Karpas-422 (cell line): ENCODE data around the gene STK32C. TPM values are rescaled to one million over a fixed set of nuclear protein-coding genes. Genes with fewer than 3 reads are reported as not detected.

Experiments used
- DNase-seq: peaks from one replicate; pipeline ENCODE4 v3.0.0-alpha.2; 2015
- H2AFZ ChIP-seq: fragments of 200-600 bp; sonication (generic); 2 replicates; pipeline ENCODE4 v1.6.1; 2014; ENCODE audit warnings: antibody characterized with exemption, low read length, mixed read lengths
- H3K27ac ChIP-seq: fragments of 200-600 bp; sonication (generic); 2 replicates; pipeline ENCODE4 v1.5.1; 2014; ENCODE audit warnings: mild to moderate bottlenecking, low read length, moderate library complexity
- H3K27me3 ChIP-seq: fragments of 200-600 bp; sonication (generic); 2 replicates; pipeline ENCODE4 v1.6.1; 2014; ENCODE audit warnings: low read length, mixed read lengths
- H3K36me3 ChIP-seq: fragments of 200-600 bp; sonication (generic); 2 replicates; pipeline ENCODE4 v1.6.1; 2014; ENCODE audit warnings: low read length, mixed read lengths; ENCODE audit not compliant: insufficient read depth
- H3K4me1 ChIP-seq: fragments of 200-600 bp; sonication (generic); 2 replicates; pipeline ENCODE4 v1.6.1; 2014; ENCODE audit warnings: mild to moderate bottlenecking, low read length, mixed read lengths
- H3K4me2 ChIP-seq: fragments of 200-600 bp; sonication (generic); 2 replicates; pipeline ENCODE4 v1.6.1; 2014; ENCODE audit warnings: low read length, low read depth, mild to moderate bottlenecking; ENCODE audit not compliant: poor library complexity, severe bottlenecking
- H3K4me3 ChIP-seq: fragments of 200-600 bp; sonication (generic); 2 replicates; pipeline ENCODE4 v1.5.1; 2014; ENCODE audit warnings: mild to moderate bottlenecking, antibody characterized with exemption, low read length, mixed read lengths
- H3K79me2 ChIP-seq: fragments of 200-600 bp; sonication (generic); 2 replicates; pipeline ENCODE4 v1.6.1; 2014; ENCODE audit warnings: mild to moderate bottlenecking, low read length, mixed read lengths
- H3K9ac ChIP-seq: fragments of 200-600 bp; sonication (generic); 2 replicates; pipeline ENCODE4 v1.6.0; 2014; ENCODE audit warnings: low read length
- H3K9me2 ChIP-seq: fragments of 200-600 bp; sonication (generic), shearing (Covaris generic); replicated peaks from 2 replicates; pipeline ENCODE4 v1.6.0; 2014; ENCODE audit warnings: mild to moderate bottlenecking, low read length, moderate library complexity; ENCODE audit not compliant: insufficient read depth
- H3K9me3 ChIP-seq: fragments of 300-700, 200-600 bp; sonication (generic); 2 replicates; pipeline ENCODE4 v1.6.1; 2014; ENCODE audit warnings: low read length, mixed read lengths
- H4K20me1 ChIP-seq: fragments of 200-600 bp; sonication (generic); 2 replicates; pipeline ENCODE4 v1.6.1; 2014; ENCODE audit warnings: mild to moderate bottlenecking, antibody characterized with exemption, low read length, low read depth; ENCODE audit not compliant: insufficient read depth
- total RNA-seq: library from RNA; depleted of rRNA; stranded (reverse); fragments of >200 nt; shearing (Covaris generic); gene quantifications from 2 replicates; pipeline ENCODE4 v1.2.3, GENCODE V29; 2014; ENCODE audit warnings: low replicate concordance

STK32C gene
- total RNA-seq, 1 experiment from 2014 or later, result 8.4 TPM

DNA sequence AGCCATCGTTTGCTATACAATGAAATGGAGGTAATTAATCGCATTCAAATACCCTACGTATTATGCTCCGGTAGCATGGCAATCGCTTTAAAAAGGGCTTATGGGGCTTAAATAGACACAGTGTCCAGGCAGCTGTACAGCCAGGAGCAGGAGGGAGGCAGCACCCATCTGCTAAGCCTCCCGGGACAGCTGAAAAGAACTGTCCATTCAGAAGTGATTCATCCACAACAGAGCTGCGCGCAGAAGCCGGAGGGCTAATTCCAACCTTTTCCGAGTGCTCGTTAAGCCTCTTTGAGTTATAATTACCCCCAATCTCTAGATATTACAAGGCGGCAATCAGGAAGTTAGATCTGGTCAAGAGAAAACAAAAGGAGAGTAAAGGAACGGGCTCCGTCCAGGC is 62.7 kb downstream of the STK32C start:
- Histone ChIP-seq H2AFZ (no peak overlapping the region), H3K9me3 (no peaks in the 10 kb centered on the region), H3K79me2 (no peaks in the 10 kb centered on the region), H3K9me2 (no peaks in the 10 kb centered on the region), H3K4me2 (no peak overlapping the region), H3K9ac (no peak overlapping the region), H3K27ac (no peak overlapping the region), H3K27me3 (no peaks in the 10 kb centered on the region), H4K20me1 (no peaks in the 10 kb centered on the region), H3K36me3 (no peaks in the 10 kb centered on the region), H3K4me1 (peaks cover 3% of the 10 kb centered on the region), H3K4me3 (no peak overlapping the region)
- no peak for DNase-seq

GRCh38 chr10:132243626-132244025 is 64.1 kb downstream of the STK32C start:
- no peak overlapping the region for H3K4me3 ChIP-seq
- H4K20me1 ChIP-seq, result no peaks in the 10 kb centered on the region
- H3K27ac ChIP-seq, result no peak overlapping the region
- H3K9ac ChIP-seq, result no peak overlapping the region
- H3K27me3 ChIP-seq, result no peaks in the 10 kb centered on the region
- peaks cover 1% of the 10 kb centered on the region for H3K4me1 ChIP-seq
- no peaks in the 10 kb centered on the region for H3K9me3 ChIP-seq
- DNase-seq, result no peak
- no peaks in the 10 kb centered on the region for H3K9me2 ChIP-seq
- H2AFZ ChIP-seq, result no peak overlapping the region
- H3K79me2 ChIP-seq, result no peaks in the 10 kb centered on the region
- no peak overlapping the region for H3K4me2 ChIP-seq
- no peaks in the 10 kb centered on the region for H3K36me3 ChIP-seq

- H3K36me3 ChIP-seq, result no peaks in the 10 kb centered on the region
- H3K79me2 ChIP-seq, result no peaks in the 10 kb centered on the region
- H2AFZ ChIP-seq, result no peak overlapping the region
- no peaks in the 10 kb centered on the region for H3K27me3 ChIP-seq
- H3K4me1 ChIP-seq, result no peaks in the 10 kb centered on the region
- H3K27ac ChIP-seq, result no peak overlapping the region
- H3K9ac ChIP-seq, result no peak overlapping the region
- no peaks in the 10 kb centered on the region for H3K9me2 ChIP-seq
- no peaks in the 10 kb centered on the region for H4K20me1 ChIP-seq
- H3K4me2 ChIP-seq, result no peak overlapping the region
- DNase-seq, result no peak
- H3K9me3 ChIP-seq, result no peaks in the 10 kb centered on the region
- no peak overlapping the region for H3K4me3 ChIP-seq
Measured at GRCh38 chr10:132243141-132243540, 64.6 kb downstream of the STK32C start.

- H3K4me2 ChIP-seq, result no peak overlapping the region
- no peak overlapping the region for H3K4me3 ChIP-seq
- no peaks in the 10 kb centered on the region for H4K20me1 ChIP-seq
- no peaks in the 10 kb centered on the region for H3K79me2 ChIP-seq
- H3K4me1 ChIP-seq, result no peaks in the 10 kb centered on the region
- no peaks in the 10 kb centered on the region for H3K27me3 ChIP-seq
- no peak for DNase-seq
- no peak overlapping the region for H3K9ac ChIP-seq
- H2AFZ ChIP-seq, result no peak overlapping the region
- no peaks in the 10 kb centered on the region for H3K9me2 ChIP-seq
- no peak overlapping the region for H3K27ac ChIP-seq
- no peaks in the 10 kb centered on the region for H3K36me3 ChIP-seq
- H3K9me3 ChIP-seq, result no peaks in the 10 kb centered on the region
Measured at GRCh38 chr10:132242103-132242840, 65.5 kb downstream of the STK32C start.

DNA sequence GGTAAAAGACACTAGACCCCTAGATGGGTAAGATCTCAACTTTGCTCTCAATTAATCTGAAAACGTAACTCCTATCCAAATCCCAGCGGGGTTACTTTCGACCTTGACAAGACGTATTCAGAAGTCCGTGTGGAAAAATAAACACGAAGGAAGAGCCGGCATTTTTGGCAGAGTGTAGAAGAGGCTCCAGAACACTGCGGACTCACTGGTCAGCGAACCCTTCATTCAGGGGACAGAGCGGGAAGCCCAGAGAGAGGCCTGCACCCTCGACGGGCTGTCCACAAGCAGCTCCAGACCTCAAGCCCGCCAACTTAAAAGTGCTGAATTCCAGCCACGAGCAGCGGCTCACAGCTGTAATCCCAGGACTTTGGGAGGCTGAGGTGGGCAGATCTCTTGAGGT is 66.3 kb downstream of the STK32C start:
- no peak overlapping the region for H3K27ac ChIP-seq
- no peaks in the 10 kb centered on the region for H3K9me3 ChIP-seq
- H3K4me2 ChIP-seq, result no peak overlapping the region
- no peaks in the 10 kb centered on the region for H3K9me2 ChIP-seq
- no peak overlapping the region for H3K9ac ChIP-seq
- no peaks in the 10 kb centered on the region for H3K36me3 ChIP-seq
- no peaks in the 10 kb centered on the region for H3K27me3 ChIP-seq
- no peaks in the 10 kb centered on the region for H4K20me1 ChIP-seq
- H2AFZ ChIP-seq, result no peak overlapping the region
- no peaks in the 10 kb centered on the region for H3K4me1 ChIP-seq
- H3K4me3 ChIP-seq, result no peak overlapping the region
- H3K79me2 ChIP-seq, result no peaks in the 10 kb centered on the region
- no peak for DNase-seq

DNA sequence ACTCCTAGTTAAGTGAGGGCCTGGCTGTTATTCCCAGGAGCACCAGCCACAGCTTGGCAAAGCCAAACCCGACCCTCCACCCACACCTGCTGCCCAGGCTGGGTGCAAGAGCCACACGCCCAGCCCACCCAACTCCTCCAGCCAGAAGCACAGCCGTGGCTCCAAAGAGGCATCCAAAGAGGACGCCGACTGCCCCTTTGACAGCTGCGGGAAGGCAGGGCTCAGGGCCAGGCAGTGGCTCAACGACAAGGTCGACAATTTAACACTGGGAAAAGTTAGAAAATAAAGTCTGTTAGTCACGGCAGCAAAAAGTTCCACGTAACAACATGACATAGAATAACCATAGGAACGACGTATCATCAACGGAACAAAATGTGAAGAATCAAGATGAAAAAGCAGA is 66.7 kb downstream of the STK32C start:
- Histone ChIP-seq H3K36me3 (no peaks in the 10 kb centered on the region), H3K9ac (no peak overlapping the region), H3K4me2 (no peak overlapping the region), H3K9me2 (no peaks in the 10 kb centered on the region), H3K27me3 (no peaks in the 10 kb centered on the region), H3K4me1 (no peaks in the 10 kb centered on the region), H3K9me3 (no peaks in the 10 kb centered on the region), H3K27ac (no peak overlapping the region), H4K20me1 (no peaks in the 10 kb centered on the region), H3K4me3 (no peak overlapping the region), H3K79me2 (no peaks in the 10 kb centered on the region), H2AFZ (no peak overlapping the region)
- DNase-seq, result no peak

DNA sequence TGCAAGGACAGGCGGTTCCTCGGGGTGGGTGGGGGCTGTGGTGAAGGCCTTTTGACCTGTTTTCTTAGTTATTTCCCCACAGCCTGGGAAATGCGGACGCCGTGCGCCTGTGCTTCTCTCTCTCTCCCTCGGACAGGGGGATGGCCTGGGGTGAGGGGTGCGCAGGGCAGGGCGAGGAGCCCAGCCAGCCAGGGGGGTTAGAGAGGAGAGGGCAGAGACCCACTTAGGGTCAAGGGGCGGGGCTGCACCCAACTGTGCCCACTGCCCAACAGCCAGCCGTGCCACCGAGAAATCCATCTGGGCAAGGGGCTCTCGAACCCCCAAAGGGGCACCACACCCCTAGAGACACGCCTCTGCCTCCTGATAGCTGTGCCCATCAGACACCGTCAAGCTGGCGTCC is 67.2 kb downstream of the STK32C start:
- Histone ChIP-seq H3K9ac (no peak overlapping the region), H3K4me3 (no peak overlapping the region), H3K4me1 (no peaks in the 10 kb centered on the region), H2AFZ (no peak overlapping the region), H3K27me3 (no peaks in the 10 kb centered on the region), H3K9me3 (no peaks in the 10 kb centered on the region), H4K20me1 (no peaks in the 10 kb centered on the region), H3K79me2 (no peaks in the 10 kb centered on the region), H3K9me2 (no peaks in the 10 kb centered on the region), H3K4me2 (no peak overlapping the region), H3K27ac (no peak overlapping the region), H3K36me3 (no peaks in the 10 kb centered on the region)
- no peak for DNase-seq

GRCh38 chr10:132240156-132240555 is 67.6 kb downstream of the STK32C start:
- Histone ChIP-seq H4K20me1 (no peaks in the 10 kb centered on the region), H3K27me3 (no peaks in the 10 kb centered on the region), H3K27ac (no peak overlapping the region), H3K9me2 (no peaks in the 10 kb centered on the region), H3K4me1 (no peaks in the 10 kb centered on the region), H3K4me2 (no peak overlapping the region), H2AFZ (no peak overlapping the region), H3K79me2 (no peaks in the 10 kb centered on the region), H3K36me3 (no peaks in the 10 kb centered on the region), H3K4me3 (no peak overlapping the region), H3K9ac (no peak overlapping the region), H3K9me3 (no peaks in the 10 kb centered on the region)
- no peak for DNase-seq
